Neuronal stem cell (in vitro differentiated cells): ENCODE data around the gene ACSL6.

Experiments used
- DNase-seq: peaks from one replicate; pipeline ENCODE4 v3.0.0-alpha.2; 2013; ENCODE audit warnings: low spot score
- H2AFZ ChIP-seq: one replicate; pipeline ENCODE4 v1.6.1; 2013; ENCODE audit warnings: mild to moderate bottlenecking, low read length, inconsistent platforms
- H2AK5ac ChIP-seq: 2 replicates; pipeline ENCODE4 v1.6.1; 2013; ENCODE audit warnings: low read depth, mild to moderate bottlenecking, inconsistent platforms, low read length, moderate library complexity, mixed read lengths
- H2BK120ac ChIP-seq: 2 replicates; pipeline ENCODE4 v1.6.1; 2013; ENCODE audit warnings: low read depth, mild to moderate bottlenecking, inconsistent platforms, low read length, moderate library complexity, mixed read lengths
- H2BK12ac ChIP-seq: one replicate; pipeline ENCODE4 v1.6.1; 2013; ENCODE audit warnings: low read length, inconsistent platforms
- H2BK15ac ChIP-seq: 2 replicates; pipeline ENCODE4 v1.6.1; 2013; ENCODE audit warnings: mild to moderate bottlenecking, low read length, inconsistent platforms, mixed read lengths
- H2BK5ac ChIP-seq: one replicate; pipeline ENCODE4 v1.6.1; 2013; ENCODE audit warnings: inconsistent platforms, mild to moderate bottlenecking, low read length, moderate library complexity
- H3K14ac ChIP-seq: one replicate; pipeline ENCODE4 v1.6.1; 2013; ENCODE audit warnings: low read length, inconsistent platforms
- H3K18ac ChIP-seq: 2 replicates; pipeline ENCODE4 v1.6.1; 2013; ENCODE audit warnings: low read length, inconsistent platforms
- H3K23ac ChIP-seq: 2 replicates; pipeline ENCODE4 v1.6.1; 2013; ENCODE audit warnings: low read depth, mild to moderate bottlenecking, mixed read lengths, low read length, inconsistent platforms; ENCODE audit not compliant: poor library complexity
- H3K27ac ChIP-seq: replicated peaks from 3 replicates; pipeline ENCODE4 v1.5.1; 2013; ENCODE audit warnings: low read length, inconsistent platforms
- H3K27me3 ChIP-seq, 3 experiments: 2 replicates each; pipeline ENCODE4 v1.6.1; 2013; ENCODE audit warnings: low read length in 3 of 3, mild to moderate bottlenecking in 2 of 3, inconsistent platforms in 1 of 3, low read depth in 1 of 3, mixed read lengths in 1 of 3, moderate library complexity in 1 of 3; ENCODE audit not compliant: control insufficient read depth in 3 of 3, insufficient read depth in 3 of 3
- H3K36me3 ChIP-seq, 2 donors: replicated peaks in 1 of 2; 2 replicates each; pipeline ENCODE4 v1.6.1; 2013; ENCODE audit warnings: low read length in 2 of 2; ENCODE audit not compliant: control insufficient read depth in 2 of 2, insufficient read depth in 2 of 2
- H3K4ac ChIP-seq: 2 replicates; pipeline ENCODE4 v1.6.1; 2013; ENCODE audit warnings: inconsistent platforms, mild to moderate bottlenecking, low read length, moderate library complexity
- H3K4me1 ChIP-seq, 2 donors: 1 replicate in 1 of 2; 2 replicates in 1 of 2; pipeline ENCODE4 v1.6.1; 2013; ENCODE audit warnings: low read length in 2 of 2, low read depth in 1 of 2; ENCODE audit not compliant: control insufficient read depth in 2 of 2, insufficient read depth in 1 of 2
- H3K4me2 ChIP-seq: one replicate; pipeline ENCODE4 v1.6.1; 2013; ENCODE audit warnings: mild to moderate bottlenecking, low read length, inconsistent platforms; ENCODE audit not compliant: insufficient read depth, poor library complexity, severe bottlenecking
- H3K4me3 ChIP-seq, 2 donors: 2 replicates each; pipeline ENCODE4 v1.5.1; 2013; ENCODE audit warnings: low read length in 2 of 2, mild to moderate bottlenecking in 2 of 2, inconsistent platforms in 1 of 2, moderate library complexity in 1 of 2
- H3K79me1 ChIP-seq: one replicate; pipeline ENCODE4 v1.6.1; 2013; ENCODE audit warnings: low read depth, mild to moderate bottlenecking, inconsistent platforms, low read length, moderate library complexity
- H3K9ac ChIP-seq: one replicate; pipeline ENCODE4 v1.6.1; 2013; ENCODE audit warnings: mild to moderate bottlenecking, low read depth, low read length, inconsistent platforms; ENCODE audit not compliant: poor library complexity
- H3K9me3 ChIP-seq, 2 donors: replicated peaks in 1 of 2; 2 replicates each; pipeline versions ENCODE3 to v1.6.1; 2013; ENCODE audit warnings: low read length in 2 of 2, mild to moderate bottlenecking in 2 of 2, inconsistent platforms in 1 of 2, low read depth in 1 of 2, mixed read lengths in 1 of 2, moderate library complexity in 1 of 2; ENCODE audit not compliant: control insufficient read depth in 2 of 2, insufficient read depth in 1 of 2
- H4K8ac ChIP-seq: one replicate; pipeline ENCODE4 v1.6.1; 2013; ENCODE audit warnings: low read depth, mild to moderate bottlenecking, inconsistent platforms, low read length, moderate library complexity
- H4K91ac ChIP-seq: one replicate; pipeline ENCODE4 v1.6.1; 2013; ENCODE audit warnings: low read length, low read depth, mild to moderate bottlenecking, inconsistent platforms; ENCODE audit not compliant: poor library complexity
- WGBS, 2 donors: extraction: QIAGEN DNeasy Blood & Tissue Kit; methylation state at CpG; one replicate each; pipeline ENCODE4 v1.1.7; 2013; ENCODE audit warnings: missing lambda C conversion rate in 2 of 2, mixed read lengths in 1 of 2; ENCODE audit not compliant: insufficient read length in 2 of 2, insufficient replicate concordance in 1 of 2; ENCODE audit errors: extremely low coverage in 2 of 2; 5-methylcytosine and 5-hydroxymethylcytosine counted together

Gene ACSL6

GRCh38 chr5:132006331-132007120 is 4.9 kb downstream of the ACSL6 start:
- H2AFZ ChIP-seq = no peak overlapping the region
- H4K8ac ChIP-seq = no peak overlapping the region
- H3K27ac ChIP-seq = no peak overlapping the region
- H3K79me1 ChIP-seq = no peaks in the 10 kb centered on the region
- H3K23ac ChIP-seq = no peak overlapping the region
- no peak overlapping the region for H3K4me2 ChIP-seq
- WGBS, 2 donors = no CpG with 5 or more reads among the region's 6 CpGs
- peaks cover 17 to 24% of the 10 kb centered on the region in 2 donors for H3K4me1 ChIP-seq
- H3K27me3 ChIP-seq = peaks cover 4 to 28% (median 23%) of the 10 kb centered on the region in 3 experiments
- no peaks in the 10 kb centered on the region for H3K36me3 ChIP-seq
- no peak overlapping the region for H3K4me3 ChIP-seq
- H3K14ac ChIP-seq = no peak overlapping the region
- no peak overlapping the region for H2BK15ac ChIP-seq
- no peak overlapping the region for H2AK5ac ChIP-seq
- no peak overlapping the region for H3K4ac ChIP-seq
- DNase-seq = no peak
- H2BK120ac ChIP-seq = no peak overlapping the region
- H3K9ac ChIP-seq = no peak overlapping the region
- H3K18ac ChIP-seq = no peak overlapping the region
- no peaks in the 10 kb centered on the region for H3K9me3 ChIP-seq
- H2BK12ac ChIP-seq = no peak overlapping the region
- H4K91ac ChIP-seq = no peak overlapping the region
- no peak overlapping the region for H2BK5ac ChIP-seq

GRCh38 chr5:132005591-132005990 is 5.9 kb downstream of the ACSL6 start:
- no peak for DNase-seq
- no CpG with 5 or more reads among the region's 3 CpGs for WGBS, 2 donors
- no peak overlapping the region for H3K23ac ChIP-seq

GRCh38 chr5:132003982-132004381 is 7.5 kb downstream of the ACSL6 start:
- Histone ChIP-seq H3K9me3 (no peaks in the 10 kb centered on the region), H3K23ac (no peak overlapping the region), H3K36me3 (no peaks in the 10 kb centered on the region), H3K4me3 (no peak overlapping the region), H3K27me3 (peaks cover 0 to 5% (median under 1%) of the 10 kb centered on the region in 3 experiments), H4K91ac (no peak overlapping the region), H2BK12ac (no peak overlapping the region), H2BK5ac (no peak overlapping the region), H3K4me1 (peaks cover 13 to 22% of the 10 kb centered on the region in 2 donors), H2BK15ac (no peak overlapping the region), H3K4ac (no peak overlapping the region), H3K27ac (no peak overlapping the region), H3K4me2 (no peak overlapping the region), H4K8ac (no peak overlapping the region), H2AK5ac (no peak overlapping the region), H3K14ac (no peak overlapping the region), H3K18ac (no peak overlapping the region), H2AFZ (no peak overlapping the region), H3K79me1 (no peaks in the 10 kb centered on the region), H3K9ac (no peak overlapping the region), H2BK120ac (no peak overlapping the region)
- no CpG with 5 or more reads among the region's 3 CpGs for WGBS, 2 donors
- DNase-seq = no peak

More at GRCh38 chr5:132005591-132005990, 5.9 kb downstream of the ACSL6 start:
- no peaks in the 10 kb centered on the region for H3K79me1 ChIP-seq
- H2AK5ac ChIP-seq = no peak overlapping the region
- H2BK15ac ChIP-seq = no peak overlapping the region
- no peak overlapping the region for H2BK120ac ChIP-seq
- no peak overlapping the region for H3K18ac ChIP-seq
- no peak overlapping the region for H3K27ac ChIP-seq
- peaks cover 0 to 21% (median 15%) of the 10 kb centered on the region in 3 experiments for H3K27me3 ChIP-seq
- H3K4me1 ChIP-seq = peaks cover 13 to 19% of the 10 kb centered on the region in 2 donors
- H2BK12ac ChIP-seq = no peak overlapping the region
- no peak overlapping the region for H3K4me3 ChIP-seq
- H2BK5ac ChIP-seq = no peak overlapping the region
- no peak overlapping the region for H3K4ac ChIP-seq
- no peak overlapping the region for H4K8ac ChIP-seq
- no peak overlapping the region for H3K4me2 ChIP-seq
- H3K14ac ChIP-seq = no peak overlapping the region
- no peaks in the 10 kb centered on the region for H3K36me3 ChIP-seq
- no peak overlapping the region for H4K91ac ChIP-seq
- no peaks in the 10 kb centered on the region for H3K9me3 ChIP-seq
- no peak overlapping the region for H2AFZ ChIP-seq
- no peak overlapping the region for H3K9ac ChIP-seq

GRCh38 chr5:132003170-132003744 is 8.2 kb downstream of the ACSL6 start:
- no peak overlapping the region for H3K23ac ChIP-seq
- DNase-seq = peak; percentile 56

More at GRCh38 chr5:132003170-132003744, 8.2 kb downstream of the ACSL6 start:
- H2BK5ac ChIP-seq = no peak overlapping the region
- H3K36me3 ChIP-seq = no peaks in the 10 kb centered on the region
- H3K9me3 ChIP-seq = no peaks in the 10 kb centered on the region
- H3K14ac ChIP-seq = no peak overlapping the region
- no peak overlapping the region for H2AK5ac ChIP-seq
- no peak overlapping the region for H3K4me3 ChIP-seq
- H3K27ac ChIP-seq = no peak overlapping the region
- no peaks in the 10 kb centered on the region for H3K79me1 ChIP-seq
- no peak overlapping the region for H3K4ac ChIP-seq
- no peak overlapping the region for H3K9ac ChIP-seq
- H4K91ac ChIP-seq = no peak overlapping the region
- H2BK12ac ChIP-seq = no peak overlapping the region
- no CpG with 5 or more reads among the region's 12 CpGs for WGBS, 2 donors
- H4K8ac ChIP-seq = no peak overlapping the region
- peaks cover 13 to 22% of the 10 kb centered on the region in 2 donors for H3K4me1 ChIP-seq
- H2AFZ ChIP-seq = peak overlapping the region; percentile 76
- no peaks in the 10 kb centered on the region for H3K27me3 ChIP-seq
- H2BK15ac ChIP-seq = no peak overlapping the region
- H3K4me2 ChIP-seq = peak overlapping the region; percentile 28
- H3K18ac ChIP-seq = no peak overlapping the region
- no peak overlapping the region for H2BK120ac ChIP-seq
